Prostate gland (tissue), 2 donors: ENCODE results near the gene GSTM4. TPM values are rescaled to one million over a fixed set of nuclear protein-coding genes. Genes with fewer than 3 reads are reported as not detected.

Experiments used
- DNase-seq: peaks from one replicate; pipeline ENCODE4 v3.0.0-alpha.2; 2019; ENCODE audit warnings: low spot score
- H3K27ac ChIP-seq, 2 donors: fragments of 200-600 bp; sonication (generic); 2 replicates each; pipeline ENCODE4 v1.5.1; 2017 to 2019
- H3K27me3 ChIP-seq: fragments of 200-600 bp; sonication (generic); replicated peaks from 2 replicates; pipeline ENCODE4 v1.5.1; 2019; ENCODE audit not compliant: insufficient read depth
- H3K36me3 ChIP-seq, 2 donors: fragments of 200-600 bp; sonication (generic); 1 replicate in 1 of 2; 2 replicates in 1 of 2; pipeline versions ENCODE4 v1.5.1 to v1.8.1; 2017 to 2019
- H3K4me1 ChIP-seq: fragments of 200-600 bp; sonication (generic); replicated peaks from 2 replicates; pipeline ENCODE4 v1.5.1; 2019
- H3K4me3 ChIP-seq, 2 donors: fragments of 200-600 bp; sonication (generic); 2 replicates each; pipeline ENCODE4 v1.5.1; 2017 to 2019
- H3K9me3 ChIP-seq: fragments of 200-600 bp; sonication (generic); 2 replicates; pipeline ENCODE4 v1.5.1; 2017
- POLR2A ChIP-seq: fragments of 450-650 bp; IDR thresholded peaks from one replicate; pipeline ENCODE4 v1.6.1; 2016; ENCODE audit warnings: antibody characterized with exemption, mild to moderate bottlenecking
- POLR2AphosphoS5 ChIP-seq: sonication (generic); formaldehyde crosslinking; IDR thresholded peaks from one replicate; pipeline ENCODE4 v1.6.1; 2017; ENCODE audit warnings: antibody characterized with exemption
- WGBS: methylation state at CpG from one replicate; pipeline ENCODE4 v1.1.5; 2018; 5-methylcytosine and 5-hydroxymethylcytosine counted together
- intact Hi-C: fragments of 100-400 bp; cut with DNase I; formaldehyde crosslinking; loops from one replicate; pipeline ENCODE4 v1.14.2; 2022
- total RNA-seq, 2 donors: library from RNA; depleted of rRNA; stranded (reverse); fragments of >200 nt; gene quantifications; one replicate each; pipeline ENCODE4 v1.1.0, GENCODE V29; 2016
- TF ChIP-seq, protein P1 (sequence below), 4 experiments: fragments of 200-600 bp in 2 of 4; fragments of 450-650 bp in 2 of 4; sonication (generic) in 2 of 4; IDR thresholded peaks; 1 replicate in 3 of 4; 2 replicates in 1 of 4; pipeline ENCODE4 v1.5.1; 2016 to 2019; ENCODE audit warnings: antibody characterized with exemption in 4 of 4, mild to moderate bottlenecking in 2 of 4, moderate library complexity in 2 of 4

Gene GSTM4
- total RNA-seq, 2 donors from 2014 or later, result 26.8 to 56.5 TPM

DNA sequence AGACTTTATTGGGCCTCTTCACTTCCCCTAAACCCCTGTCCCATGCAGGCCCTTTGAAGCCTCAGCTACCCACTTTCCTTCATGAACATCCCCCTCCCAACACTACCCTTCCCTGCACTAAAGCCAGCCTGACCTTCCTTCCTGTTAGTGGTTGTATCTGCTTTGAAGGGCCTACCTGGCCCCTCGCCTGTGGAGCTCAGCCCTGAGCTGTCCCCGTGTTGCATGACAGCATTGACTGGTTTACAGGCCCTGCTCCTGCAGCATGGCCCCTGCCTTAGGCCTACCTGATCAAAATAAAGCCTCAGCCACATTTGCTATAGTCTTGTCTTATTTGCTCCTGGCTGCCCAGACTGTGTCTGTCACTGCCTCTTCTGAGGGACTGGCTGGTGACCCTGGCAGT, 5.5 kb downstream of the GSTM4 start:
- H3K27ac ChIP-seq, result no peak overlapping the region
- H3K4me1 ChIP-seq, result no peaks in the 10 kb centered on the region
- WGBS, result 77% methylated on average over 2 of the region's 2 CpGs
- intact Hi-C loops, result no loop called here
- no peaks in the 10 kb centered on the region for H3K9me3 ChIP-seq
- H3K36me3 ChIP-seq, result peaks cover 0 to 4% of the 10 kb centered on the region in 2 donors
- no peak overlapping the region for H3K4me3 ChIP-seq
- H3K27me3 ChIP-seq, result no peaks in the 10 kb centered on the region
- DNase-seq, result no peak
- no peak for TF ChIP-seq POLR2A
- TF ChIP-seq, protein P1, sequence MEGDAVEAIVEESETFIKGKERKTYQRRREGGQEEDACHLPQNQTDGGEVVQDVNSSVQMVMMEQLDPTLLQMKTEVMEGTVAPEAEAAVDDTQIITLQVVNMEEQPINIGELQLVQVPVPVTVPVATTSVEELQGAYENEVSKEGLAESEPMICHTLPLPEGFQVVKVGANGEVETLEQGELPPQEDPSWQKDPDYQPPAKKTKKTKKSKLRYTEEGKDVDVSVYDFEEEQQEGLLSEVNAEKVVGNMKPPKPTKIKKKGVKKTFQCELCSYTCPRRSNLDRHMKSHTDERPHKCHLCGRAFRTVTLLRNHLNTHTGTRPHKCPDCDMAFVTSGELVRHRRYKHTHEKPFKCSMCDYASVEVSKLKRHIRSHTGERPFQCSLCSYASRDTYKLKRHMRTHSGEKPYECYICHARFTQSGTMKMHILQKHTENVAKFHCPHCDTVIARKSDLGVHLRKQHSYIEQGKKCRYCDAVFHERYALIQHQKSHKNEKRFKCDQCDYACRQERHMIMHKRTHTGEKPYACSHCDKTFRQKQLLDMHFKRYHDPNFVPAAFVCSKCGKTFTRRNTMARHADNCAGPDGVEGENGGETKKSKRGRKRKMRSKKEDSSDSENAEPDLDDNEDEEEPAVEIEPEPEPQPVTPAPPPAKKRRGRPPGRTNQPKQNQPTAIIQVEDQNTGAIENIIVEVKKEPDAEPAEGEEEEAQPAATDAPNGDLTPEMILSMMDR (IDR thresholded peaks at IDR 0.05), result no peak
- no peak for TF ChIP-seq POLR2AphosphoS5

DNA sequence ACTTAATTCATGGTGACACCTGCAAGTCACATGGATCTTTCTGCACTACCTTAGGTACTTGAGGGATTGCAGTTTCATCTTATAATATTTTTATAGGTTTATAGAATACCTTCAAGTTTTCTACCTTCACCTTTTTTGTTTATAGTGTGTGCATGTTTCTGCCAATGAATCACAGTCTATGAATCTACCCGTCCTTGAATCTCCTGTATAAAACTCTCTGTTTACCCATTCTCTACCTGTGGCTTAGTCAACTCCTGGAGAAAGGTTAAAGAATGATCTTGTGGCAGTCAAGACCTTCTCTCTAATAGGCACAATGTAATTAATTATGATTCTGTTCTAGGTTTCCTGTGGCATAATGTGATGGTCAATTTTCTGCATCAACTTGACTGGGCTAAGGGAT, 8.8 kb downstream of the GSTM4 start:
- no peaks in the 10 kb centered on the region for H3K4me1 ChIP-seq
- no peak for DNase-seq
- peaks cover 0 to 4% of the 10 kb centered on the region in 2 donors for H3K36me3 ChIP-seq
- TF ChIP-seq POLR2A (no peak), POLR2AphosphoS5 (no peak)
- TF ChIP-seq, protein P1 (IDR thresholded peaks at IDR 0.05), result no peak
- H3K9me3 ChIP-seq, result no peaks in the 10 kb centered on the region
- WGBS, result 27% methylated on average over 1 of the region's 1 CpG
- no peak overlapping the region for H3K4me3 ChIP-seq
- intact Hi-C loops, result loop anchor here (5.0 kb wide), 1 partner anchor 108 kb away; no protein-coding TSS in a partner anchor
- no peaks in the 10 kb centered on the region for H3K27me3 ChIP-seq
- H3K27ac ChIP-seq, result no peak overlapping the region

DNA sequence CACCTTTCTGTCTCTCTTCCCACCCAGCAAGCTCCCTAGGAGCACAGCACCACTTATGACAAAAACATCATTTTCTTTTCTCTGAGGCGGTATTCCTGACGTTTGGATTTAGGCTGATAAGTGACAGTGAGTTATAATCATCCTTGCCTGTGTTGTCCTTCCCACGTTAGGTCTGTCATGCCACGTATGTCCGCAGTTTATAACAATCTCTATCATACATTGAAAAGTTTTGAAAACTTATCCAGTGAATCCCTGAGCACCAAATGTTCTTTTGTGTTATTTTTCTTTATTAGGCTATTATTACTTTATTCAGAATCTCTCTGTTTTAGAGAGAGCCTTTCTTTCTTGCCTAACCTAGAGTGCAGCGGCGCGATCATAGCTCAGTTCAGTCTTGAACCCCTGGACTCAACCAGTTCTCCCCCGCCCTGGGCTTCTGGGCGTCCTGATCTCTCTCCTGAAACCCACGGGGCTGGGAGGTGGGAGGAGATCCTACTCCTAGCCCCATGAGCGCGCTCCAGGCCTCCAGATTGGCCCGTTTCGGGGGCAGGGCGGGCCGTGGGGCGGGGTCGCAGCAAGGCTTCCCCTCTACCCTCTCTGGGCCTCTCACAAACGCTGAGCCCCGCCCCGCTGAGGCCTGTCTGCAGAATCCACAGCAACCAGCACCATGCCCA, 11.7 kb downstream of the GSTM4 start, which contains the start of gene GSTM2:
Gene GSTM2 (plus strand): TSS at position 606 of the 671 bp plus-strand sequence. CDS start 59 bp downstream, at position 665.
- intact Hi-C loops, result loop anchor here (2.0 to 5.0 kb wide), 2 partner anchors 71 to 105 kb away; no protein-coding TSS in a partner anchor
- TF ChIP-seq POLR2AphosphoS5, result peak; percentile 72
- TF ChIP-seq, protein P1 (IDR thresholded peaks at IDR 0.05), result no peak
- TF ChIP-seq POLR2A, result peak; percentile 25
- no peaks in the 10 kb centered on the region for H3K36me3 ChIP-seq
- no peaks in the 10 kb centered on the region for H3K4me1 ChIP-seq
- H3K27ac ChIP-seq, result peak within 1 kb of the TSS; percentile 6 to 43
- 7% methylated on average over 22 of the region's 22 CpGs for WGBS
- no peaks in the 10 kb centered on the region for H3K9me3 ChIP-seq
- peak; percentile 86 for DNase-seq
- no peaks in the 10 kb centered on the region for H3K27me3 ChIP-seq
- H3K4me3 ChIP-seq, result peak within 1 kb of the TSS; percentile 45 to 47

DNA sequence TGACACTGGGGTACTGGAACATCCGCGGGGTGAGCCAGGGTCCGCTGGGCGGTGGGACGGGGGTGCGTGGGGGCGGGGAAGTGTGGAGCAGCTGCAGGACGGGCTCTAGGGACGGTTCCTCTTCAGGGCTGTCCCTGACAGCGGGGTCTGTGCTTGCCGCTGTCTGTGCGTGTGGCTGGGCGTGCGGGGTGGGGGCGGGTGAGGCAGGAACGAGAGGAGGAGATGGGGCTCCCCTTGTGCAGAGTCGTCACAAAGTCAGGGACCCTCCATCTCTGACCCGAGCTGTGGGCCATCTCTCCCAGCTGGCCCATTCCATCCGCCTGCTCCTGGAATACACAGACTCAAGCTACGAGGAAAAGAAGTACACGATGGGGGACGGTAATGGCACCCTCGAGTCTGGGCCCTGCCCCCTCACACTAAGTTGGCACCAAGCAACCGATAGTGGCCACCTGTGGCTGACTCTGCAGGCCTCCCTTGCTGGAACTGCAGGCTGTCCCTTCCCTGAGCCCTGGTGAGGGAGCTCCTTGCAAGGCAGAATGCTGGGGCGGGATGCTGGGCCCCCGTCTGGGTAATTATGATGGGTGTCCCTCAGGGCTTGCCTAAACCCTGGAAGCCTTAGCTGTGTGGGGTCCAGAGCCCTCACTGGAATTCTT, 12.3 kb downstream of the GSTM4 start:
- intact Hi-C loops, result loop anchor here (2.0 to 5.0 kb wide), 2 partner anchors 71 to 104 kb away; no protein-coding TSS in a partner anchor
- no peaks in the 10 kb centered on the region for H3K27me3 ChIP-seq
- no peaks in the 10 kb centered on the region for H3K36me3 ChIP-seq
- peak overlapping the region; percentile 45 to 47 for H3K4me3 ChIP-seq
- no peaks in the 10 kb centered on the region for H3K4me1 ChIP-seq
- TF ChIP-seq POLR2AphosphoS5, result no peak
- TF ChIP-seq, protein P1 (IDR thresholded peaks at IDR 0.05), result no peak
- no peak for TF ChIP-seq POLR2A
- H3K9me3 ChIP-seq, result no peaks in the 10 kb centered on the region
- DNase-seq, result no peak
- peak overlapping the region; percentile 6 to 43 for H3K27ac ChIP-seq
- WGBS, result 5% methylated on average over 25 of the region's 26 CpGs
